LNCAP (cell line): ENCODE measurements around the gene MYMX.

Source experiments
- TF ChIP-seq, protein P1 (sequence below): fragments of 450-650 bp; IDR thresholded peaks from 2 replicates; pipeline ENCODE4 v1.5.1; 2017; ENCODE audit warnings: mild to moderate bottlenecking

Gene MYMX

DNA sequence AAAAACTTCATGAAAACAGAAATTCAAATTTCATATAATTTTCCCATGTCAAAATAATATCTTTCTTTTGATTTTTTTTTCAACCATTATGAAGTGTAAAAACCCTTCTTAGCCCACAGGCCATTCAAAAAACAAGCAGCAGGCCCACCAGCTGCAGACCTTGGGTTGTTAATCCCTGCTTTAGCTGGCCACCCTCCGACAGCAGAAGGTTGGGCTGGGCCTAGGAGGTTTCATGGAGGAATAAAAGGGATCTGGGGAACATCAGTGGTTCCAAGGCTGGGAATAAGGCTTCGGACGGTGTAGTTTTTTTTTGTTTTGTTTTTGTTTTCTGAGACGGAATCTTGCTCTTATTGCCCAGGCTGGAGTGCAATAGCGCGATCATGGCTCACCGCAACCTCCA lies 26.6 kb downstream of the MYMX start:
- TF ChIP-seq, protein P1, sequence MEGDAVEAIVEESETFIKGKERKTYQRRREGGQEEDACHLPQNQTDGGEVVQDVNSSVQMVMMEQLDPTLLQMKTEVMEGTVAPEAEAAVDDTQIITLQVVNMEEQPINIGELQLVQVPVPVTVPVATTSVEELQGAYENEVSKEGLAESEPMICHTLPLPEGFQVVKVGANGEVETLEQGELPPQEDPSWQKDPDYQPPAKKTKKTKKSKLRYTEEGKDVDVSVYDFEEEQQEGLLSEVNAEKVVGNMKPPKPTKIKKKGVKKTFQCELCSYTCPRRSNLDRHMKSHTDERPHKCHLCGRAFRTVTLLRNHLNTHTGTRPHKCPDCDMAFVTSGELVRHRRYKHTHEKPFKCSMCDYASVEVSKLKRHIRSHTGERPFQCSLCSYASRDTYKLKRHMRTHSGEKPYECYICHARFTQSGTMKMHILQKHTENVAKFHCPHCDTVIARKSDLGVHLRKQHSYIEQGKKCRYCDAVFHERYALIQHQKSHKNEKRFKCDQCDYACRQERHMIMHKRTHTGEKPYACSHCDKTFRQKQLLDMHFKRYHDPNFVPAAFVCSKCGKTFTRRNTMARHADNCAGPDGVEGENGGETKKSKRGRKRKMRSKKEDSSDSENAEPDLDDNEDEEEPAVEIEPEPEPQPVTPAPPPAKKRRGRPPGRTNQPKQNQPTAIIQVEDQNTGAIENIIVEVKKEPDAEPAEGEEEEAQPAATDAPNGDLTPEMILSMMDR: no peak

GRCh38 chr6:44245391-44245911 lies 28.7 kb downstream of the MYMX start:
- TF ChIP-seq, protein P1: no peak

DNA sequence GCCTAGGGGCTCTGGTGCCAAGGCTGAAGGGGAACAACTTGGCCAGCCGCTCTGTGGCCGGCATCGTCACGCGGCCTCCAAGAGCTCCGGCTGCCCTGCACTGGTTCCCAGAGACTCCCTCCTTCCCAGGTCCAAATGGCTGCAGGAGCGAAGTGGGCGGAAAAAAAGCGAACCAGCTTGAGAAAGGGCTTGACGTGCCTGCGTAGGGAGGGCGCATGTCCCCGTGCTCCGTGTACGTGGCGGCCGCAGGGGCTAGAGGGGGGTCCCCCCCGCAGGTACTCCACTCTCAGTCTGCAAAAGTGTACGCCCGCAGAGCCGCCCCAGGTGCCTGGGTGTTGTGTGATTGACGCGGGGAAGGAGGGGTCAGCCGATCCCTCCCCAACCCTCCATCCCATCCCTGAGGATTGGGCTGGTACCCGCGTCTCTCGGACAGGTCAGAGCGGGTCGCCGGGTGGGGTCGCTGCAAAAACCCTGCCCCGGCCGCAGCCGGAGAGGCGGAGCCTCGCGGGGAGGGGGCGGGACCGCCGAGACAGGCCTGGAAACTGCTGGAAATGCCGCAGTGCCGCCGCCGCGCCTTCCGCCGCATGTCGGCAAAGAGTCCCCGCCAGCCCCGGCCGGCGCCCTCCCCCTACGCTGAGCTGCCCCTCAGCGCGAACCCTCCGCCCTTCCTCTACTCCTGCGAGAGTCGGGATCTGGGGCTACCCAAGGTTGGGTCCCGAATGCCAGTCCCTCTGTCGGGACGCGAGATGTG lies 29.4 kb downstream of the MYMX start:
- TF ChIP-seq, protein P1: peak; percentile 34; the same call in 1 of the 2 replicates

DNA sequence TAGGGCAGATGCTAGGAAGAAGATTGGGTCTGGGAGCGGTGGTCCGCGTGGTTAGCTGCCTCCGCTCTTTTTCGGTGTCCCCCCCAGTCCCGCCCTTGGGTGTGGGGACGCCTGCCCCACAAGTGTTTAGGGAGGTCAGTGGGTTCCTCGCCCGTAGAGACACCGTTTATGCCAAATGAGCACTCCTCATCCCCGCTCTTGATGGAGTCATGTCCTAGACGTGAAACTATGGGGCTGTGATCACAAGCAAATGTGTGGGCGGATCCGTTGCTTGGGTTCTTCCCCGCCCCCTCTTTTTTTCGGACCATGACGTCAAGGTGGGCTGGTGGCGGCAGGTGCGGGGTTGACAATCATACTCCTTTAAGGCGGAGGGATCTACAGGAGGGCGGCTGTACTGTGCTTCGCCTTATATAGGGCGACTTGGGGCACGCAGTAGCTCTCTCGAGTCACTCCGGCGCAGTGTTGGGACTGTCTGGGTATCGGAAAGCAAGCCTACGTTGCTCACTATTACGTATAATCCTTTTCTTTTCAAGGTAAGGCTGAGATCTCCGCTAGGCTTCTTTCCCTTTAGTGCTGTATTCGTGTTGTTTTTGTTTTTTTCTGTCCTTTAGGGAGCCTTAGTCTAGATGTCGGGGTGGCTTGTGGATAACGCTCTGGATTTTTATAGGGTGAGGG lies 30.1 kb downstream of the MYMX start, which contains the start of gene HSP90AB1:
Gene HSP90AB1, plus strand, starts transcription at position 439 of the 675 bp plus-strand sequence. CDS start 1,529 bp downstream, outside the sequence.
- TF ChIP-seq, protein P1: no peak

- TF ChIP-seq, protein P1: no peak
These were observed 30.9 kb downstream of the MYMX start for GRCh38 chr6:44247338-44248302.

- TF ChIP-seq, protein P1: no peak
These were observed 31.9 kb downstream of the MYMX start for GRCh38 chr6:44248579-44248978.
